ENCODE results near the gene NCAPH2.

DNA sequence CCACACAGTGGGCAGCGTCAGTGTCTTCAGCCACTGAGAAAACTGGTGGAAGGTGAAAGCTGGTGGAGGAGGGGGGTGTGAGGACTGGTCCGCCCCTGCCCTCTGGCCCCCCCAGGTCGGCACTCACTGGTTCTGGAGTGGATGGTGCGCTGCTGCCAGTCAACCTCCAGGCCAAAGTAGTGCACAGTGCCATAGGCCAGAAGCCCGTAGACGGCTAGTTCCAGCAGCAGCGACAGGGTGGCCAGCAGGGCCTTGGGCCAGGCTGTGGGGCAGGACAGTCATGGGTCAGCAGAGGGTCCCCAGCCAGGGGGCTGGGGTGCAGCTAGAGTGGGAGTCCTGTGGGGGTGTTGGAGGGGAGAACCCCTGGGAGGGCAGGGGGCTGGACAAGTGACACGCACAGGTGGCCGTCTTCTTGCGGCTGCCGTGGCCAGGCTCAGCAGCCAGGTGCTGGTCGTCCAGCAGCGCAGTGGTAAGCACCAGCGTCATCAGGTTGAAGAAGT is 2.7 kb upstream of the NCAPH2 start:
- TF ChIP-seq, protein P1, sequence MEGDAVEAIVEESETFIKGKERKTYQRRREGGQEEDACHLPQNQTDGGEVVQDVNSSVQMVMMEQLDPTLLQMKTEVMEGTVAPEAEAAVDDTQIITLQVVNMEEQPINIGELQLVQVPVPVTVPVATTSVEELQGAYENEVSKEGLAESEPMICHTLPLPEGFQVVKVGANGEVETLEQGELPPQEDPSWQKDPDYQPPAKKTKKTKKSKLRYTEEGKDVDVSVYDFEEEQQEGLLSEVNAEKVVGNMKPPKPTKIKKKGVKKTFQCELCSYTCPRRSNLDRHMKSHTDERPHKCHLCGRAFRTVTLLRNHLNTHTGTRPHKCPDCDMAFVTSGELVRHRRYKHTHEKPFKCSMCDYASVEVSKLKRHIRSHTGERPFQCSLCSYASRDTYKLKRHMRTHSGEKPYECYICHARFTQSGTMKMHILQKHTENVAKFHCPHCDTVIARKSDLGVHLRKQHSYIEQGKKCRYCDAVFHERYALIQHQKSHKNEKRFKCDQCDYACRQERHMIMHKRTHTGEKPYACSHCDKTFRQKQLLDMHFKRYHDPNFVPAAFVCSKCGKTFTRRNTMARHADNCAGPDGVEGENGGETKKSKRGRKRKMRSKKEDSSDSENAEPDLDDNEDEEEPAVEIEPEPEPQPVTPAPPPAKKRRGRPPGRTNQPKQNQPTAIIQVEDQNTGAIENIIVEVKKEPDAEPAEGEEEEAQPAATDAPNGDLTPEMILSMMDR (IDR thresholded peaks at IDR 0.05) = no peak
- TF ChIP-seq POLR2A (IDR thresholded peaks at IDR 0.05) = peak in 2 of 3 donors; percentile 1 to 27
